Neural progenitor cell (in vitro differentiated cells): ENCODE results near the gene PDE3B. TPM values are rescaled to one million over a fixed set of nuclear protein-coding genes. Genes with fewer than 3 reads are reported as not detected.
"Not testable (repeated sequence)": the region's sequence is repeated elsewhere in the genome, so short reads cannot be mapped to it uniquely, and the experiment has no call there.

Source experiments
- DNase-seq: peaks from one replicate; pipeline ENCODE4 v3.0.0-alpha.2; 2016; ENCODE audit warnings: low spot score
- H2AFZ ChIP-seq: fragments of 200-600 bp; sonication (generic); replicated peaks from 2 replicates; pipeline ENCODE4 v1.6.1; 2016; ENCODE audit warnings: antibody characterized with exemption
- H3F3A ChIP-seq: fragments of 200-600 bp; sonication (generic); 2 replicates; pipeline ENCODE4 v1.6.1; 2016; ENCODE audit warnings: antibody characterized with exemption, low read depth
- H3K27ac ChIP-seq: fragments of 200-600 bp; sonication (generic); 2 replicates; pipeline ENCODE4 v1.5.1; 2016; ENCODE audit warnings: mild to moderate bottlenecking
- H3K27me3 ChIP-seq: fragments of 200-600 bp; sonication (generic); 2 replicates; pipeline ENCODE4 v1.6.1; 2016; ENCODE audit warnings: mild to moderate bottlenecking, moderate library complexity
- H3K36me3 ChIP-seq: fragments of 200-600 bp; sonication (generic); 2 replicates; pipeline ENCODE4 v1.5.1; 2016
- H3K4me1 ChIP-seq: fragments of 200-600 bp; sonication (generic); 2 replicates; pipeline ENCODE4 v1.6.1; 2016; ENCODE audit warnings: mixed run types
- H3K4me2 ChIP-seq: fragments of 200-600 bp; sonication (generic); 2 replicates; pipeline ENCODE4 v1.6.1; 2016
- H3K4me3 ChIP-seq: fragments of 200-600 bp; sonication (generic); 2 replicates; pipeline ENCODE4 v1.5.1; 2016
- H3K79me2 ChIP-seq: fragments of 200-600 bp; sonication (generic); 2 replicates; pipeline ENCODE4 v1.6.1; 2016; ENCODE audit warnings: low read depth
- H3K9ac ChIP-seq: fragments of 200-600 bp; sonication (generic); 2 replicates; pipeline ENCODE4 v1.6.1; 2016
- H3K9me3 ChIP-seq: fragments of 200-600 bp; sonication (generic); 2 replicates; pipeline ENCODE4 v1.5.1; 2016; ENCODE audit warnings: low read depth
- H4K20me1 ChIP-seq: fragments of 200-600 bp; sonication (generic); 2 replicates; pipeline ENCODE4 v1.6.1; 2016; ENCODE audit warnings: low read depth
- H3K27ac Mint-ChIP-seq: 3 replicates; pipeline ENCODE4 v1.8.0; 2021; ENCODE audit warnings: mixed read lengths
- H3K27me3 Mint-ChIP-seq: 2 replicates; pipeline ENCODE4 v1.8.0; 2022; ENCODE audit warnings: low read depth, mild to moderate bottlenecking, inconsistent platforms, moderate library complexity, mixed read lengths; ENCODE audit not compliant: insufficient read depth
- H3K36me3 Mint-ChIP-seq: 3 replicates; pipeline ENCODE4 v1.8.0; 2021; ENCODE audit warnings: mixed read lengths
- H3K4me1 Mint-ChIP-seq: 3 replicates; pipeline ENCODE4 v1.8.0; 2021; ENCODE audit warnings: mixed read lengths
- H3K4me3 Mint-ChIP-seq: 3 replicates; pipeline ENCODE4 v1.8.0; 2021; ENCODE audit warnings: mild to moderate bottlenecking, moderate library complexity, mixed read lengths
- H3K9me3 Mint-ChIP-seq: 3 replicates; pipeline ENCODE4 v1.8.0; 2020; ENCODE audit warnings: mixed read lengths
- EZH2 ChIP-seq: fragments of 200-600 bp; sonication (generic); IDR thresholded peaks from 2 replicates; pipeline ENCODE4 v1.6.1; 2017; ENCODE audit warnings: antibody characterized with exemption, mild to moderate bottlenecking, moderate library complexity
- EZH2phosphoT487 ChIP-seq: fragments of 200-600 bp; sonication (generic); IDR thresholded peaks from 2 replicates; pipeline ENCODE4 v1.6.1; 2017; ENCODE audit warnings: antibody characterized with exemption
- total RNA-seq: library from RNA; depleted of rRNA; stranded (reverse); fragments of >200 nt; gene quantifications from 2 replicates; pipeline ENCODE4 v1.2.3, GENCODE V29; 2015; ENCODE audit warnings: low replicate concordance
- TF ChIP-seq, protein P1 (sequence below): fragments of 200-600 bp; sonication (generic); IDR thresholded peaks from 2 replicates; pipeline ENCODE4 v1.5.1; 2017; ENCODE audit warnings: antibody characterized with exemption, mild to moderate bottlenecking

Gene PDE3B
- total RNA-seq, 1 donor from 2014 or later = 14.3 TPM

DNA sequence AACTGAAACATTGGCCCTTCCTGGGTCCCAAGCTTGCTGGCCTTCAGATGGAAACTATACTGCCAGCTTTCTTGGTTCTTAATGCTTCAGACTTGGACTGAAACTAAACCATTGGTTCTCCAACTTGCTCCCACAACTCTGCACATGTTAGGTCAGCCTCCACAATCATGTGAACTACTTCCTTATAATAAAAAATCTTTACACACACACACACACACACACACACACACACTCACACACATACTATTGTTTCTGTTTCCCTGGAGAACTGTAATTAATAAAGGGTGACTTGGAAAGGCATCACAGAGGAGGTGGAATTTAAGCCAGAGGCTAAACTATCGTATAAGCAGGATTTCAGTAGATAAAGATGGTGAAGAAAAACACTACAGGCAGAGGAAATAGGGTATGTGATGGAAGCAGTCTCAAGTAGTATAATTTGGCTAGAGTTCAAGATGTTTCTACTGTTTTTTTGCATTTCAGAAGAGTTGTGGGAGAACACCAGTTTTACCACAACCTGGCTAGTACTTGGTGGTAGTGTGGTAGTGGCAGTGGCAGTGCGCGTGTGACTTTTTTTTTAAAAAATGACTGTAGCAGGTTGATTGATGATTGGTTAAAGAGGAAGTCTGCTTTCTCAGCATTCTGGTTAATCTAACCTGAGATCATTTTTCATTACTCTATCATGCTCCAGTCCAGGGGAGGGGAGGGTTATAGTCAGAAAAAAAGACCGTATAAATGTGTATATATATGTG is 70.1 kb downstream of the PDE3B start:
- Histone ChIP-seq H3K36me3 (no peaks in the 10 kb centered on the region), H3K9me3 (no peaks in the 10 kb centered on the region), H3K9ac (no peak overlapping the region), H3K4me1 (no peaks in the 10 kb centered on the region), H4K20me1 (no peaks in the 10 kb centered on the region), H3K4me2 (no peak overlapping the region), H3K79me2 (no peaks in the 10 kb centered on the region), H3F3A (no peaks in the 10 kb centered on the region), H3K27ac (no peak overlapping the region), H3K4me3 (no peak overlapping the region), H2AFZ (no peak overlapping the region), H3K27me3 (no peaks in the 10 kb centered on the region)
- Mint-ChIP-seq H3K9me3 (peaks cover 10% of the 10 kb centered on the region), H3K36me3 (peaks cover 3% of the 10 kb centered on the region), H3K27ac (no peak overlapping the region), H3K27me3 (no peaks in the 10 kb centered on the region), H3K4me1 (peaks cover 3% of the 10 kb centered on the region), H3K4me3 (no peak overlapping the region)
- DNase-seq = no peak
- TF ChIP-seq EZH2phosphoT487 (no peak), EZH2 (no peak)
- TF ChIP-seq, protein P1, sequence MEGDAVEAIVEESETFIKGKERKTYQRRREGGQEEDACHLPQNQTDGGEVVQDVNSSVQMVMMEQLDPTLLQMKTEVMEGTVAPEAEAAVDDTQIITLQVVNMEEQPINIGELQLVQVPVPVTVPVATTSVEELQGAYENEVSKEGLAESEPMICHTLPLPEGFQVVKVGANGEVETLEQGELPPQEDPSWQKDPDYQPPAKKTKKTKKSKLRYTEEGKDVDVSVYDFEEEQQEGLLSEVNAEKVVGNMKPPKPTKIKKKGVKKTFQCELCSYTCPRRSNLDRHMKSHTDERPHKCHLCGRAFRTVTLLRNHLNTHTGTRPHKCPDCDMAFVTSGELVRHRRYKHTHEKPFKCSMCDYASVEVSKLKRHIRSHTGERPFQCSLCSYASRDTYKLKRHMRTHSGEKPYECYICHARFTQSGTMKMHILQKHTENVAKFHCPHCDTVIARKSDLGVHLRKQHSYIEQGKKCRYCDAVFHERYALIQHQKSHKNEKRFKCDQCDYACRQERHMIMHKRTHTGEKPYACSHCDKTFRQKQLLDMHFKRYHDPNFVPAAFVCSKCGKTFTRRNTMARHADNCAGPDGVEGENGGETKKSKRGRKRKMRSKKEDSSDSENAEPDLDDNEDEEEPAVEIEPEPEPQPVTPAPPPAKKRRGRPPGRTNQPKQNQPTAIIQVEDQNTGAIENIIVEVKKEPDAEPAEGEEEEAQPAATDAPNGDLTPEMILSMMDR = no peak

GRCh38 chr11:14715669-14716068 is 72.1 kb downstream of the PDE3B start:
- not testable (repeated sequence) for H3K9me3 Mint-ChIP-seq, H3K27me3 ChIP-seq, H3K4me2 ChIP-seq, H3K27me3 Mint-ChIP-seq, H3K4me1 Mint-ChIP-seq, DNase-seq, H3K36me3 Mint-ChIP-seq, H3K4me1 ChIP-seq, H3K79me2 ChIP-seq, H3K4me3 ChIP-seq, H3K4me3 Mint-ChIP-seq, H3K27ac ChIP-seq, H3K36me3 ChIP-seq, H2AFZ ChIP-seq, H3K9me3 ChIP-seq, H4K20me1 ChIP-seq, H3F3A ChIP-seq, H3K9ac ChIP-seq
- H3K27ac Mint-ChIP-seq = peak overlapping the region; percentile 29

GRCh38 chr11:14722496-14722895 is 78.9 kb downstream of the PDE3B start:
- DNase-seq = no peak
- Histone ChIP-seq H3K9ac (no peak overlapping the region), H3K4me3 (no peak overlapping the region), H4K20me1 (no peaks in the 10 kb centered on the region), H3K9me3 (no peaks in the 10 kb centered on the region), H3K27me3 (no peaks in the 10 kb centered on the region), H3K36me3 (no peaks in the 10 kb centered on the region), H3K4me2 (no peak overlapping the region), H2AFZ (no peak overlapping the region), H3K4me1 (no peaks in the 10 kb centered on the region), H3K79me2 (no peaks in the 10 kb centered on the region), H3K27ac (no peak overlapping the region), H3F3A (no peaks in the 10 kb centered on the region)
- H3K9me3 Mint-ChIP-seq = no peaks in the 10 kb centered on the region
- H3K4me1 Mint-ChIP-seq = peaks cover 3% of the 10 kb centered on the region
- no peaks in the 10 kb centered on the region for H3K36me3 Mint-ChIP-seq
- H3K4me3 Mint-ChIP-seq = no peak overlapping the region
- H3K27me3 Mint-ChIP-seq = no peaks in the 10 kb centered on the region
- TF ChIP-seq, protein P1 = no peak
- no peak for TF ChIP-seq EZH2
- no peak for TF ChIP-seq EZH2phosphoT487
- H3K27ac Mint-ChIP-seq = no peak overlapping the region

DNA sequence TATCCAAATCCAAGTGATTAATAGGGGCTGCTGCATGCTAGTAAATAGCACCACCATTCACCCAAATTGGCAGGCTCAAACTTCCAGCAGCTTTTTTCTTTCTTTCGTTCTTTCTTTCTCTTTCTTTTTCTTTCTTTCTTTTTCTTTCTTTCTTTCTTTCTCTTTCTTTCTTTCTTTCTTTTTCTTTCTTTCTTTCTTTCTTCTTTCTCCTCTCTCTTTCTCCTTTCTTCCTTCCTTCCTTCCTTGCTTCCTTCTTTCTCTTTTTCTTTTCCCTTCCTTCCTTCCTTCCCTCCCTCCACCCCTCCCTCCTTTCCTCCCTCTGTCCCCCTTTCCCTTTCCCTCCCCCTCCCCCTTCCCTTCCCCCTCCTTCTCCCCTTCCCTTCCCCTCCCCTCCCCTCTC is 81.5 kb downstream of the PDE3B start:
- no peaks in the 10 kb centered on the region for H3K27me3 Mint-ChIP-seq

More for the DNA sequence above, 81.5 kb downstream of the PDE3B start:
- Mint-ChIP-seq H3K9me3 (no peaks in the 10 kb centered on the region), H3K4me1 (peaks cover 3% of the 10 kb centered on the region), H3K36me3 (no peaks in the 10 kb centered on the region), H3K4me3 (no peak overlapping the region), H3K27ac (no peak overlapping the region)
- Histone ChIP-seq H2AFZ (no peak overlapping the region), H3F3A (no peaks in the 10 kb centered on the region), H3K36me3 (no peaks in the 10 kb centered on the region), H3K27ac (no peak overlapping the region), H4K20me1 (no peaks in the 10 kb centered on the region), H3K9me3 (no peaks in the 10 kb centered on the region), H3K9ac (no peak overlapping the region), H3K4me1 (no peaks in the 10 kb centered on the region), H3K4me2 (no peak overlapping the region), H3K79me2 (no peaks in the 10 kb centered on the region), H3K27me3 (no peaks in the 10 kb centered on the region), H3K4me3 (no peak overlapping the region)
- TF ChIP-seq, protein P1 = no peak
- TF ChIP-seq EZH2 (no peak), EZH2phosphoT487 (no peak)
- no peak for DNase-seq
